Activated CD4-positive, alpha-beta T cell treated with anti-CD3 and anti-CD28 coated beads, Interleukin-2, amount 50 U/mL, for 1 hour (primary cell): ENCODE measurements around the gene POU4F2.

Experiments used
- DNase-seq: peaks from one replicate; pipeline ENCODE4 v3.0.0-alpha.2; 2020

The POU4F2 gene

GRCh38 chr4:146638786-146639505 is at the start of gene POU4F2:
POU4F2 (plus strand) TSS chr4:146638893; CDS start chr4:146639141, 248 bp downstream.
- DNase-seq, result no peak

DNA sequence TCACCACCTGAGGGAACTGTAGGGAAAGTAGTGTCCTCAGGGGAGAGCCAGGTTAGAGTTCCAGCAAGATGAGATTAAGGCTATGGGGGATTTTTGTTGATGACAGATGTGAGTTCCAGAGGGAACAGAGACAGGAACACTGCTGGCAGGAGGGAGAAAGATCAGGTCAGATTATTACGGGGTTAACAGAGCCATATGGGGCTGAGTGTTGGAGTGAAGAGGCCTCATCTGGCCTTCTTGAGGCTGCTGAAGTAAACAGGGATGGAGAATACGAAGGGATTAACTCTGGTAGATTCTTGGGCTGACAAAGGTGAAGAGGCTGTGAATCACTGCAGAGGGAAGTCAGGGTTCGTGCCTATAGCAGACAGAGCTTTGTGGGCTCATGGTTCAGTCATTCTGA is 47.9 kb upstream of the POU4F2 start:
- no peak for DNase-seq

GRCh38 chr4:146592019-146592418 is 46.7 kb upstream of the POU4F2 start:
- no peak for DNase-seq

DNA sequence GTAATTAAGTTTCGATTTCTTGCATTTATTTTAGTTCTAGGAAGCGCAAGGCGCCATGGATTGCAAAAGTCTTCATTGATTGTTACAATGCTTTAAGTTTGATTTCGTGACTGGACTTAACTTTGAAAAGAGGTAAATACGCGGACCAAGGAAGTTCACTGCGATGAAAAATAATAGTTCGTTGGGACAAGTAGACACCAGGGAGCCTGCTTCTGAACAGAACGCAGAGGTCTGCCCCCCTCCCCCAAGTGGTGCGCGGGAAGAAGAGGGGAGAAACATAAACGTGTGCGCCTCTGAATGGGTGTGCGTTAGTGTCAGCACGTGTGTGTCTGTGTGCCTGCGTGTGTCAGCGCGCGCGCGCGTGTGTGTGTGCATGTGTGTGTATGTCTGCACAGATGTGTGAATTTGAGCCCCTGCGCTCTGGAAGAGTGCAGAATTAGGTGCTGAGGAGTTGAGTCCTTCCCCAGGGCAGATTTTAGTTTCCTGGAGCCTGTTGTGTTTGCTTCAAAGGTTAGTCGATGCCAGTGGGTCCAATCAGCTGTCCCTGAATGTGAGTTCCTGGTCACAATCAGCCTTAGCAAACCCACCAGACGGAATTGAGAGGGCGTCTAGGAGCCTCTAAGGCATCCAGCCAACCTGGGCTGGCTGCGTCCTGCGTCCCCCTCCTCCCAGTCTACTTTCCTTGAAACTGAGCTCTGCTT is 5.8 kb upstream of the POU4F2 start:
- no peak for DNase-seq

DNA sequence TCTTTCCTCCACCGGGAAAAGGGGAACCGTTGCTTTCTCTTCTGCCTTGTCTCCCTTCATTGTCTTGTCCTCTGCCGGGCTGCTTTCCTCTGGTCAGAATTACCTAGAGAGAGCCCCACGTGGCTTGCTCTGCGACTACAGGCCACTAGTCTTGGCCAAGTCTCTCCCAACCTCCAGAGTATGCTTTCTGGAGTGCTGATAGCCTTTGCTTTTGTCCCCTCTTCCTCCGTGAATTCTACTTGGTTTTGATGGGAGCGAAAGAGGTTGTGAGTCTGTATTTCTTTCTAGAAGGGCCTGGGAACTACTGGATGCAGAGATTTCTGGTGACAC is 5.3 kb upstream of the POU4F2 start:
- DNase-seq, result no peak

GRCh38 chr4:146634825-146635224 is 3.9 kb upstream of the POU4F2 start:
- DNase-seq, result no peak

- no peak for DNase-seq
Observed at GRCh38 chr4:146637621-146638332, 916 bp upstream of the POU4F2 start.

- no peak for DNase-seq
Observed at GRCh38 chr4:146638333-146638785, 334 bp upstream of the POU4F2 start.

DNA sequence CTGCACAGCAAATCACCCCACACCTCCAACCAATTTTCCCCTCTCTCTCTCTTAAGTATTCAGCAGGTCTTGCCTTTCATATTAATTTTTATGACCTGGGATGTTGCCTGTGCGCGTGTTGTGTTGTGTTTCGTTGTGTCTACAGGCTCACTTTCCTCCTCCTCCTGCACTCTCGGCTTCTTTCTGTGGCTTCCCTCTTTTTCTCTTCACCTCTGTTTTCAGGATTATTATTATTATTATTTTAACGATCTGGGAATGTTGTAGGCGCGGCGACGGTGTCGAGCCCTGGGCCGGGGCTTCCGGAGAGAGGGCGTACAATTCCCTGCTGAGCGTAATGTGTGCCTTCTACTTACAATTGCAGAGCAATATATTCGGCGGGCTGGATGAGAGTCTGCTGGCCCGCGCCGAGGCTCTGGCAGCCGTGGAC is 826 bp downstream of the POU4F2 start:
- DNase-seq, result no peak

DNA sequence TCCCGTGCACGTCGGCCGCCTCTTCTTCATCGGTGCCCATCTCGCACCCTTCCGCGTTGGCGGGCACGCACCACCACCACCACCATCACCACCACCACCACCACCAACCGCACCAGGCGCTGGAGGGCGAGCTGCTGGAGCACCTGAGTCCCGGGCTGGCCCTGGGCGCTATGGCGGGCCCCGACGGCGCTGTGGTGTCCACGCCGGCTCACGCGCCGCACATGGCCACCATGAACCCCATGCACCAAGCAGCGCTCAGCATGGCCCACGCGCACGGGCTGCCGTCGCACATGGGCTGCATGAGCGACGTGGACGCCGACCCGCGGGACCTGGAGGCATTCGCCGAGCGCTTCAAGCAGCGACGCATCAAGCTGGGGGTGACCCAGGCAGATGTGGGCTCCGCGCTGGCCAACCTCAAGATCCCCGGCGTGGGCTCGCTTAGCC is 1.4 kb downstream of the POU4F2 start:
- DNase-seq, result no peak

GRCh38 chr4:146640465-146641061 is 1.9 kb downstream of the POU4F2 start:
- no peak for DNase-seq

DNA sequence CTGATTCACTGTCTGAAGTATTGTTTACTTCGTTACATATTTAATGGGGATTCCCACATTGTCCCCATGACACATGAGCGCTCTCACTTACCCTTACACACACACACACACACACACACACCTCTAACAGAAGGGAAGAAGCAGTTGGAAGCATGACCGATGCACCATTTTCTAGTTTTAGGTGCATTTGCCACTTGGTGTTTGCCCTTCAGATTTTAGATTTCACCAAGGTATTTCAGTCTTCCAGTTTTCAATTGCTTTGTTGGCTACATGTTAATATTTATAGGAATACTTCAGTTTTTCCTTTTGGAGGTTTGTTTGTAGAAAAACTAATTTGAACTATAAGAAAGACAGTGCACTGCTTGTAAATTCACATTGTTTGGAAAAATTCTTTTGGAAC is 3.1 kb downstream of the POU4F2 start:
- no peak for DNase-seq

GRCh38 chr4:146643812-146644401 is 5.2 kb downstream of the POU4F2 start:
- no peak for DNase-seq

DNA sequence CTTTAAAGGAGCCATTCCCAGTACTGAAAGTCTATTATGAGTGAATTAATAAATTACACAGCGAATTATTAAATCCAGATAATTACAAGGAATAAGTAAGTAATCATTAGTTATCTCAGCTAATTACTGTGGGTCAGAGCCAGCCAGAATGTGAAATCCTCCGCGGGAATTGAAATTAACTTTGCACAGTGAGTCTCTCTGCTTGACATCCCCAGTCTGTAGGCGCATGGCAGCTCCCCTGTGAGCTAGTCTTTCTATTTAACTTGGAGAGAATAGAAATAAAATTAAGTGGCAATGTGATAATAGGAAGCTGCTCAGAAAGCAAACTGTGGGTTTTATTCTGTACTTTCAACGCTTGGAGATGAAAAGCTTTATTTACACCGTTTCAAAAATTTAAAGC is 7.2 kb downstream of the POU4F2 start:
- no peak for DNase-seq

- DNase-seq, result no peak
Observed at GRCh38 chr4:146646593-146647325, 8.1 kb downstream of the POU4F2 start.

DNA sequence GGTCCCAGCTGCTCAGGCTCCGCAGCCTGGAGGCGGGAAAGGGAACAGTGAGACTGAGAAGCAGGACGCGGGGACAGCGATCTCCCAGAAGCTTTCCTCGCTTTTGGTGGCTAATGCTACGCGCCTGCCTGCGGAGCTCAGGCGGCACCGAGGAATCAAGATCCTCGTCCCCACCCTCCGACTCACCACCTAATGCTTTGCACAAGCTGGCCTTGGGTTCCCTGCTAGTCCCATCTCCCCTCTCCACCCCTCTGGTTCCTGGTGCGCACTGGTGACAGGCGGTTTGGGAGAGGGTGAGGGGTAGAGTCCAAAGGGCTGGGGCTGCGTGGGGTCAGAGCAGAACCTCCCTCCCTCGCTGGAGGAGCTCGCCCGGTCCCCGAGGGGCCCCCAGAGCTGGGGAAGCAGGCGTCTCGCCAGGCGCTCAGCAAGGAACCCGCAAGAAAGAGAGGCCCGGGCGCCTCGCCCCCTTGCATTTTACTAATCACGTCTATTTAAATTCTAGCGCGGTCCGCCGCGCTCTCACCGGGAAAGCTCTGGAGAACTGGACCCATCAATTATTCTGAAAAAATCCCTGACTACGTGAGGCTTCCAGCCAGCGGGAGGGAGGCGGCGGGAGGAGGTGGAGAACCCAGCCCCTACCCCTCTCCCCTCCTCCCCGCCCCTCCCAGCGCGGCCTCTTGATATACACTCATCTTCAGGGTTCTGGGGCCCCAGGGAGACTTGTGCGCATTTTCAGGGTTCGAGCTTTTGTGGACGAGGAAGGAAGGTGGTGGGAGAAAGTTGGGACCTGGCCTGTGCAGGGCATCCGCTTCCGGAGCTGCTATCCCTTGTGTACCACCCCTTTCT is 9.1 kb downstream of the POU4F2 start:
- no peak for DNase-seq

- DNase-seq, result no peak
Observed at GRCh38 chr4:146648461-146648783, 9.7 kb downstream of the POU4F2 start.

DNA sequence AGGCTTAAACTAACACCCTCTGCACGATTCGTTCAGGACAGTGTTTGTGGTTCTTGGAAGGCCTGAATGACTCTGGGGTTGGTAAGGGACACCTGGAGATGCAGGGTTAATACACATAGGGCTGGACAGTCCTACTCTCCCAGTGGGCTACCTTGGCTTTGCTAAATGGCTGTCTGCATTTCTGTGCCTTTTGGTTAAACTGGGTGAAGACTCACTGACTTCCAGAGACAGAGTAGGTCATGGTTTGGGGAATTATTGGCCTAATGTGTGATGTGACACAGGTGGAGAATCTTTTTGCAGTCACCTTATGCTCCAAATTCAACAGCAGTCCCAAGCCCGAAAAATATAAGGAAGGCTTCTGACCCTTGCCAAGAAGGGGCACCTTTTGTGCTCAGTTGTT is 10.5 kb downstream of the POU4F2 start:
- no peak for DNase-seq

- no peak for DNase-seq
Observed at GRCh38 chr4:146650034-146650433, 11.3 kb downstream of the POU4F2 start.

GRCh38 chr4:146654687-146655520 is 16.2 kb downstream of the POU4F2 start:
- no peak for DNase-seq

GRCh38 chr4:146655521-146655856 is 16.8 kb downstream of the POU4F2 start:
- DNase-seq, result no peak
